HepG2 (cell line): ENCODE measurements around the gene HEATR1.

ENCODE experiments used
- ARNTL ChIP-seq: sonication (generic); formaldehyde crosslinking; IDR thresholded peaks from 2 replicates; pipeline ENCODE4 v1.4.0; 2020; ENCODE audit warnings: mild to moderate bottlenecking, missing genetic modification reagents
- CTCF ChIP-seq: sonication (generic); formaldehyde crosslinking; IDR thresholded peaks from 2 replicates; pipeline ENCODE4 v1.5.0; 2020; ENCODE audit warnings: mild to moderate bottlenecking, missing genetic modification reagents, moderate library complexity
- E2F1 ChIP-seq: sonication (generic); formaldehyde crosslinking; IDR thresholded peaks from 2 replicates; pipeline ENCODE4 v1.5.0; 2020; ENCODE audit warnings: missing genetic modification reagents
- EZH2 ChIP-seq: conservative IDR thresholded peaks from 2 replicates; pipeline ENCODE4 v1.6.1; 2012; ENCODE audit warnings: mild to moderate bottlenecking, low read depth, low read length, moderate library complexity
- KDM1A ChIP-seq: IDR thresholded peaks from 2 replicates; pipeline ENCODE4 v1.6.1; 2016; ENCODE audit warnings: missing compliant biosample characterization
- MEIS1 ChIP-seq: sonication (generic); formaldehyde crosslinking; IDR thresholded peaks from 2 replicates; pipeline ENCODE4 v1.9.0; 2021; ENCODE audit warnings: mild to moderate bottlenecking, missing genetic modification reagents, moderate library complexity, borderline replicate concordance
- NFE2L2 ChIP-seq: fragments of 150-350 bp; IDR thresholded peaks from 2 replicates; pipeline ENCODE4 v1.6.1; 2014; ENCODE audit warnings: low read length
- NFRKB ChIP-seq: fragments of 450-650 bp; IDR thresholded peaks from 2 replicates; pipeline ENCODE4 v1.6.1; 2017
- RBM39 ChIP-seq: fragments of 200-400 bp; formaldehyde crosslinking; IDR thresholded peaks from one replicate; pipeline ENCODE4 v1.6.1; 2018; ENCODE audit warnings: antibody characterized with exemption, mild to moderate bottlenecking, low read depth, low read length; ENCODE audit not compliant: poor library complexity, severe bottlenecking
- REST ChIP-seq, 2 experiments: IDR thresholded peaks; 2 replicates each; pipeline ENCODE4 v1.6.1; 2011 to 2012; ENCODE audit warnings: low read length in 2 of 2, borderline replicate concordance in 1 of 2, low read depth in 1 of 2, mild to moderate bottlenecking in 1 of 2, moderate library complexity in 1 of 2
- TCF12 ChIP-seq, 2 experiments: fragments of 450-650 bp in 1 of 2; sonication (generic) in 1 of 2; formaldehyde crosslinking in 1 of 2; IDR thresholded peaks; 2 replicates each; pipeline versions ENCODE4 v1.6.1 to v1.8.0; 2017 to 2022; ENCODE audit warnings: antibody characterized with exemption in 1 of 2, mild to moderate bottlenecking in 1 of 2, missing genetic modification reagents in 1 of 2, moderate library complexity in 1 of 2
- TFDP2 ChIP-seq: sonication (generic); formaldehyde crosslinking; IDR thresholded peaks from 2 replicates; pipeline ENCODE4 v1.4.0; 2020; ENCODE audit warnings: missing genetic modification reagents
- ZBTB20 ChIP-seq: sonication (generic); formaldehyde crosslinking; IDR thresholded peaks from 2 replicates; pipeline ENCODE4 v1.8.1; 2023; ENCODE audit warnings: missing genetic modification reagents, low read depth, mild to moderate bottlenecking, borderline replicate concordance
- ZKSCAN5 ChIP-seq: sonication (generic); formaldehyde crosslinking; IDR thresholded peaks from 2 replicates; pipeline ENCODE4 v1.5.1; 2020; ENCODE audit warnings: mild to moderate bottlenecking, missing genetic modification reagents

GRCh38 chr1:236622407-236622806 lies 18.1 kb upstream of the HEATR1 start:
- TF ChIP-seq ZBTB20 = no peak
- TF ChIP-seq NFE2L2 = no peak
- no peak for TF ChIP-seq MEIS1 (CRISPR knock-in tag)
- TF ChIP-seq REST (IDR thresholded peaks at IDR 0.05; ENCODE audit: borderline replicate concordance in 1 of 2, low read depth in 1 of 2, low read length in 2 of 2) = no peak
- no peak for TF ChIP-seq ZKSCAN5
- no peak for TF ChIP-seq CTCF
- no peak for TF ChIP-seq EZH2
- no peak for TF ChIP-seq KDM1A (CRISPR knock-in tag)
- TF ChIP-seq TCF12 (IDR thresholded peaks at IDR 0.05) = no peak
- TF ChIP-seq TCF12 (CRISPR knock-in tag; IDR thresholded peaks at IDR 0.05) = no peak
- TF ChIP-seq NFRKB = no peak
- no peak for TF ChIP-seq E2F1 (CRISPR knock-in tag)
- TF ChIP-seq ARNTL (CRISPR knock-in tag) = no peak
- no peak for TF ChIP-seq TFDP2 (CRISPR knock-in tag)
- TF ChIP-seq RBM39 = no peak
